Testis (tissue), 2 donors: ENCODE results near the gene RARA.

Source experiments
- CTCF ChIP-seq, 3 experiments: fragments of 450-650 bp in 2 of 3; fragments of 200-600 bp in 1 of 3; sonication (generic) in 1 of 3; IDR thresholded peaks; one replicate each; pipeline ENCODE4 v1.5.1; 2016 to 2019; ENCODE audit warnings: antibody characterized with exemption in 3 of 3, mild to moderate bottlenecking in 2 of 3, moderate library complexity in 1 of 3
- POLR2A ChIP-seq: fragments of 450-650 bp; IDR thresholded peaks from one replicate; pipeline ENCODE4 v1.6.1; 2017; ENCODE audit warnings: antibody characterized with exemption, mild to moderate bottlenecking, moderate library complexity

- TF ChIP-seq CTCF (IDR thresholded peaks at IDR 0.05), result no peak
- no peak for TF ChIP-seq POLR2A
Measured at GRCh38 chr17:40321961-40322357, 13.0 kb downstream of the RARA start.
